GM23338 (cell line): ENCODE results near the gene ARID4B. TPM values are rescaled to one million over a fixed set of nuclear protein-coding genes. Genes with fewer than 3 reads are reported as not detected.
A peak's percentile ranks its signal among the peaks of the same experiment; 100 is the strongest.

ENCODE experiments used
- ATAC-seq: fragments of 200-7000 bp; cut with Tn5 transposase; 3 replicates; pipeline ENCODE4 v1.9.1; 2020
- DNase-seq: peaks from one replicate; pipeline ENCODE4 v3.0.0-alpha.2; 2015; ENCODE audit warnings: low spot score
- H2AFZ ChIP-seq: fragments of 200-600 bp; sonication (generic); 2 replicates; pipeline ENCODE4 v1.8.0; 2016; ENCODE audit warnings: antibody characterized with exemption, mild to moderate bottlenecking, moderate library complexity
- H3F3A ChIP-seq: fragments of 200-600 bp; sonication (generic); replicated peaks from 2 replicates; pipeline ENCODE4 v1.8.0; 2017; ENCODE audit warnings: antibody characterized with exemption, mixed run types, low read depth
- H3K27ac ChIP-seq: fragments of 200-600 bp; sonication (generic); 2 replicates; pipeline ENCODE4 v1.6.1; 2016; ENCODE audit warnings: low read depth
- H3K27me3 ChIP-seq: fragments of 200-600 bp; sonication (generic); 2 replicates; pipeline ENCODE4 v1.8.0; 2016; ENCODE audit warnings: mild to moderate bottlenecking, mixed run types, moderate library complexity; ENCODE audit not compliant: insufficient read depth
- H3K36me3 ChIP-seq: fragments of 200-600 bp; sonication (generic); 2 replicates; pipeline ENCODE4 v1.8.0; 2016; ENCODE audit warnings: mild to moderate bottlenecking; ENCODE audit not compliant: insufficient read depth
- H3K4me1 ChIP-seq: fragments of 200-600 bp; sonication (generic); 2 replicates; pipeline ENCODE4 v1.8.0; 2016; ENCODE audit warnings: mild to moderate bottlenecking, moderate library complexity; ENCODE audit not compliant: insufficient read depth
- H3K4me2 ChIP-seq: fragments of 200-600 bp; sonication (generic); 2 replicates; pipeline ENCODE4 v1.7.1; 2017; ENCODE audit warnings: mixed run types
- H3K4me3 ChIP-seq: fragments of 200-600 bp; sonication (generic); 2 replicates; pipeline ENCODE4 v1.6.1; 2016; ENCODE audit warnings: mixed run types
- H3K79me2 ChIP-seq: fragments of 200-600 bp; sonication (generic); replicated peaks from 2 replicates; pipeline ENCODE4 v1.8.0; 2017; ENCODE audit warnings: mild to moderate bottlenecking; ENCODE audit not compliant: insufficient read depth
- H3K9me2 ChIP-seq: fragments of 200-600 bp; sonication (generic); 2 replicates; pipeline ENCODE4 v1.8.0; 2017; ENCODE audit not compliant: insufficient read depth
- H4K20me1 ChIP-seq: fragments of 200-600 bp; sonication (generic); replicated peaks from 2 replicates; pipeline ENCODE4 v1.8.0; 2017; ENCODE audit warnings: mild to moderate bottlenecking; ENCODE audit not compliant: insufficient read depth
- H3K27ac Mint-ChIP-seq: 2 replicates; pipeline ENCODE4 v1.8.0; 2020; ENCODE audit warnings: inconsistent platforms, mild to moderate bottlenecking, moderate library complexity, mixed read lengths
- H3K27me3 Mint-ChIP-seq: 3 replicates; pipeline ENCODE4 v1.8.0; 2022; ENCODE audit warnings: low read depth, mild to moderate bottlenecking, moderate library complexity, mixed read lengths, inconsistent platforms; ENCODE audit not compliant: insufficient read depth, poor library complexity
- H3K36me3 Mint-ChIP-seq: 3 replicates; pipeline ENCODE4 v1.8.0; 2021; ENCODE audit warnings: low read depth, mild to moderate bottlenecking, inconsistent platforms, moderate library complexity, mixed read lengths
- H3K4me1 Mint-ChIP-seq: 3 replicates; pipeline ENCODE4 v1.8.0; 2020; ENCODE audit warnings: mild to moderate bottlenecking, inconsistent platforms, mixed read lengths
- H3K4me3 Mint-ChIP-seq: 3 replicates; pipeline ENCODE4 v1.8.0; 2021; ENCODE audit warnings: moderate library complexity, mild to moderate bottlenecking, inconsistent platforms, mixed read lengths
- H3K9me3 Mint-ChIP-seq: 3 replicates; pipeline ENCODE4 v1.8.0; 2020; ENCODE audit warnings: moderate library complexity, mild to moderate bottlenecking, inconsistent platforms, mixed read lengths
- CREB1 ChIP-seq: fragments of 250-450 bp; sonication (Bioruptor Pico); IDR thresholded peaks from 2 replicates; pipeline ENCODE4 v1.5.0; 2020; ENCODE audit warnings: low read depth, mild to moderate bottlenecking, moderate library complexity
- CTCF ChIP-seq, 2 experiments: fragments of 200-600 bp in 1 of 2; sonication (generic) in 1 of 2; conservative IDR thresholded peaks; 2 replicates each; pipeline versions ENCODE4 v1.5.1 to v1.6.1; 2016 to 2017; ENCODE audit warnings: antibody characterized with exemption in 2 of 2, low read depth in 2 of 2, mild to moderate bottlenecking in 2 of 2, moderate library complexity in 1 of 2
- EZH2 ChIP-seq: fragments of 200-600 bp; sonication (generic); IDR thresholded peaks from one replicate; pipeline ENCODE4 v1.8.0; 2017; ENCODE audit warnings: antibody characterized with exemption, mild to moderate bottlenecking, low read depth; ENCODE audit not compliant: unreplicated experiment
- EZH2phosphoT487 ChIP-seq: fragments of 200-600 bp; sonication (generic); IDR thresholded peaks from one replicate; pipeline ENCODE4 v1.8.1; 2018; ENCODE audit warnings: antibody characterized with exemption; ENCODE audit not compliant: unreplicated experiment
- NANOG ChIP-seq: IDR thresholded peaks from 2 replicates; pipeline ENCODE4 v1.6.1; 2016; ENCODE audit warnings: antibody characterized with exemption, borderline replicate concordance
- POLR2AphosphoS5 ChIP-seq: IDR thresholded peaks from 2 replicates; pipeline ENCODE4 v1.6.1; 2016; ENCODE audit warnings: antibody characterized with exemption, low read depth
- STAT1 ChIP-seq: IDR thresholded peaks from one replicate; pipeline ENCODE4 v1.6.1; 2016; ENCODE audit warnings: antibody characterized with exemption; ENCODE audit not compliant: unreplicated experiment
- ZNF114 ChIP-seq: fragments of 250-450 bp; sonication (Bioruptor Pico); IDR thresholded peaks from 2 replicates; pipeline ENCODE4 v1.5.0; 2020; ENCODE audit warnings: mild to moderate bottlenecking, moderate library complexity
- ZNF331 ChIP-seq: fragments of 250-450 bp; sonication (Bioruptor Pico); IDR thresholded peaks from 2 replicates; pipeline ENCODE4 v1.5.0; 2020; ENCODE audit warnings: low read depth, mild to moderate bottlenecking, moderate library complexity
- polyA plus RNA-seq: library from polyadenylated mRNA; unstranded; fragments of >200 nt; fragmentation: Nextera tagmentation; extraction: Ambion mirVana; gene quantifications from 2 replicates; pipeline ENCODE4 v1.2.1, GENCODE V29; 2016
- total RNA-seq: library from RNA; depleted of rRNA; stranded (reverse); fragments of >200 nt; shearing (Covaris generic); gene quantifications from 2 replicates; pipeline ENCODE4 v1.2.3, GENCODE V29; 2014
- TF ChIP-seq, protein P1 (sequence below): IDR thresholded peaks from 2 replicates; pipeline ENCODE4 v1.6.1; 2016; ENCODE audit warnings: antibody characterized with exemption
- TF ChIP-seq, protein P2 (sequence below): fragments of 250-450 bp; sonication (Bioruptor Pico); IDR thresholded peaks from 2 replicates; pipeline ENCODE4 v1.5.0; 2020; ENCODE audit warnings: mild to moderate bottlenecking, moderate library complexity

The ARID4B gene
- total and polyA plus RNA-seq, 2 experiments from 2014 or later, result 25.1 to 59.8 TPM

GRCh38 chr1:235296729-235297128 lies 31.2 kb downstream of the ARID4B start (continued):
- TF ChIP-seq ZNF331 (CRISPR knock-in tag) (no peak), EZH2phosphoT487 (no peak)
- TF ChIP-seq, protein P1, sequence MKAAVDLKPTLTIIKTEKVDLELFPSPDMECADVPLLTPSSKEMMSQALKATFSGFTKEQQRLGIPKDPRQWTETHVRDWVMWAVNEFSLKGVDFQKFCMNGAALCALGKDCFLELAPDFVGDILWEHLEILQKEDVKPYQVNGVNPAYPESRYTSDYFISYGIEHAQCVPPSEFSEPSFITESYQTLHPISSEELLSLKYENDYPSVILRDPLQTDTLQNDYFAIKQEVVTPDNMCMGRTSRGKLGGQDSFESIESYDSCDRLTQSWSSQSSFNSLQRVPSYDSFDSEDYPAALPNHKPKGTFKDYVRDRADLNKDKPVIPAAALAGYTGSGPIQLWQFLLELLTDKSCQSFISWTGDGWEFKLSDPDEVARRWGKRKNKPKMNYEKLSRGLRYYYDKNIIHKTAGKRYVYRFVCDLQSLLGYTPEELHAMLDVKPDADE, result no peak

- H3K4me3 ChIP-seq, result no peak overlapping the region
- H3F3A ChIP-seq, result no peaks in the 10 kb centered on the region
- no peaks in the 10 kb centered on the region for H3K36me3 ChIP-seq
- no peaks in the 10 kb centered on the region for H3K9me2 ChIP-seq
- DNase-seq (peak; percentile 22), ATAC-seq (no peak)
- TF ChIP-seq EZH2phosphoT487, result no peak
- no peak for TF ChIP-seq STAT1
- TF ChIP-seq ZNF114 (CRISPR knock-in tag), result no peak
- no peak for TF ChIP-seq NANOG
- TF ChIP-seq POLR2AphosphoS5, result no peak
- TF ChIP-seq, protein P2, sequence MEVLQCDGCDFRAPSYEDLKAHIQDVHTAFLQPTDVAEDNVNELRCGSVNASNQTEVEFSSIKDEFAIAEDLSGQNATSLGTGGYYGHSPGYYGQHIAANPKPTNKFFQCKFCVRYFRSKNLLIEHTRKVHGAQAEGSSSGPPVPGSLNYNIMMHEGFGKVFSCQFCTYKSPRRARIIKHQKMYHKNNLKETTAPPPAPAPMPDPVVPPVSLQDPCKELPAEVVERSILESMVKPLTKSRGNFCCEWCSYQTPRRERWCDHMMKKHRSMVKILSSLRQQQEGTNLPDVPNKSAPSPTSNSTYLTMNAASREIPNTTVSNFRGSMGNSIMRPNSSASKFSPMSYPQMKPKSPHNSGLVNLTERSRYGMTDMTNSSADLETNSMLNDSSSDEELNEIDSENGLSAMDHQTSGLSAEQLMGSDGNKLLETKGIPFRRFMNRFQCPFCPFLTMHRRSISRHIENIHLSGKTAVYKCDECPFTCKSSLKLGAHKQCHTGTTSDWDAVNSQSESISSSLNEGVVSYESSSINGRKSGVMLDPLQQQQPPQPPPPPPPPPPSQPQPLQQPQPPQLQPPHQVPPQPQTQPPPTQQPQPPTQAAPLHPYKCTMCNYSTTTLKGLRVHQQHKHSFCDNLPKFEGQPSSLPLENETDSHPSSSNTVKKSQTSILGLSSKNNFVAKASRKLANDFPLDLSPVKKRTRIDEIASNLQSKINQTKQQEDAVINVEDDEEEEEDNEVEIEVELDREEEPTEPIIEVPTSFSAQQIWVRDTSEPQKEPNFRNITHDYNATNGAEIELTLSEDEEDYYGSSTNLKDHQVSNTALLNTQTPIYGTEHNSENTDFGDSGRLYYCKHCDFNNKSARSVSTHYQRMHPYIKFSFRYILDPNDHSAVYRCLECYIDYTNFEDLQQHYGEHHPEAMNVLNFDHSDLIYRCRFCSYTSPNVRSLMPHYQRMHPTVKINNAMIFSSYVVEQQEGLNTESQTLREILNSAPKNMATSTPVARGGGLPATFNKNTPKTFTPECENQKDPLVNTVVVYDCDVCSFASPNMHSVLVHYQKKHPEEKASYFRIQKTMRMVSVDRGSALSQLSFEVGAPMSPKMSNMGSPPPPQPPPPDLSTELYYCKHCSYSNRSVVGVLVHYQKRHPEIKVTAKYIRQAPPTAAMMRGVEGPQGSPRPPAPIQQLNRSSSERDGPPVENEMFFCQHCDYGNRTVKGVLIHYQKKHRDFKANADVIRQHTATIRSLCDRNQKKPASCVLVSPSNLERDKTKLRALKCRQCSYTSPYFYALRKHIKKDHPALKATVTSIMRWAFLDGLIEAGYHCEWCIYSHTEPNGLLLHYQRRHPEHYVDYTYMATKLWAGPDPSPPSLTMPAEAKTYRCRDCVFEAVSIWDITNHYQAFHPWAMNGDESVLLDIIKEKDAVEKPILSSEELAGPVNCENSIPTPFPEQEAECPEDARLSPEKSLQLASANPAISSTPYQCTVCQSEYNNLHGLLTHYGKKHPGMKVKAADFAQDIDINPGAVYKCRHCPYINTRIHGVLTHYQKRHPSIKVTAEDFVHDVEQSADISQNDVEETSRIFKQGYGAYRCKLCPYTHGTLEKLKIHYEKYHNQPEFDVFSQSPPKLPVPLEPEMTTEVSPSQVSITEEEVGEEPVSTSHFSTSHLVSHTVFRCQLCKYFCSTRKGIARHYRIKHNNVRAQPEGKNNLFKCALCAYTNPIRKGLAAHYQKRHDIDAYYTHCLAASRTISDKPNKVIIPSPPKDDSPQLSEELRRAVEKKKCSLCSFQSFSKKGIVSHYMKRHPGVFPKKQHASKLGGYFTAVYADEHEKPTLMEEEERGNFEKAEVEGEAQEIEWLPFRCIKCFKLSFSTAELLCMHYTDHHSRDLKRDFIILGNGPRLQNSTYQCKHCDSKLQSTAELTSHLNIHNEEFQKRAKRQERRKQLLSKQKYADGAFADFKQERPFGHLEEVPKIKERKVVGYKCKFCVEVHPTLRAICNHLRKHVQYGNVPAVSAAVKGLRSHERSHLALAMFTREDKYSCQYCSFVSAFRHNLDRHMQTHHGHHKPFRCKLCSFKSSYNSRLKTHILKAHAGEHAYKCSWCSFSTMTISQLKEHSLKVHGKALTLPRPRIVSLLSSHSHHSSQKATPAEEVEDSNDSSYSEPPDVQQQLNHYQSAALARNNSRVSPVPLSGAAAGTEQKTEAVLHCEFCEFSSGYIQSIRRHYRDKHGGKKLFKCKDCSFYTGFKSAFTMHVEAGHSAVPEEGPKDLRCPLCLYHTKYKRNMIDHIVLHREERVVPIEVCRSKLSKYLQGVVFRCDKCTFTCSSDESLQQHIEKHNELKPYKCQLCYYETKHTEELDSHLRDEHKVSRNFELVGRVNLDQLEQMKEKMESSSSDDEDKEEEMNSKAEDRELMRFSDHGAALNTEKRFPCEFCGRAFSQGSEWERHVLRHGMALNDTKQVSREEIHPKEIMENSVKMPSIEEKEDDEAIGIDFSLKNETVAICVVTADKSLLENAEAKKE (CRISPR knock-in tag), result no peak
- no peak for TF ChIP-seq CTCF (conservative IDR thresholded peaks at IDR 0.05; ENCODE audit: low read depth in 2 of 2)
- TF ChIP-seq ZNF331 (CRISPR knock-in tag), result no peak
- TF ChIP-seq CREB1 (CRISPR knock-in tag), result no peak
- no peak for TF ChIP-seq EZH2
- Mint-ChIP-seq H3K4me3 (no peak overlapping the region), H3K27me3 (peaks cover 4% of the 10 kb centered on the region), H3K4me1 (peaks cover 14% of the 10 kb centered on the region), H3K27ac (no peak overlapping the region), H3K36me3 (peaks cover 20% of the 10 kb centered on the region; the same call in 2 of the 3 replicates), H3K9me3 (peaks cover 5% of the 10 kb centered on the region; the same call in 1 of the 3 replicates)
- peaks cover 49% of the 10 kb centered on the region for H4K20me1 ChIP-seq
- H3K4me2 ChIP-seq, result no peak overlapping the region
- H3K27me3 ChIP-seq, result no peaks in the 10 kb centered on the region
- H3K27ac ChIP-seq, result no peak overlapping the region
- peaks cover 11% of the 10 kb centered on the region; the same call in 1 of the 2 replicates for H3K4me1 ChIP-seq
- peaks cover 99% of the 10 kb centered on the region for H3K79me2 ChIP-seq
- no peak overlapping the region for H2AFZ ChIP-seq
Observed at GRCh38 chr1:235295902-235296350, 32.1 kb downstream of the ARID4B start.
